CD4-positive, alpha-beta T cell (primary cell): Measurements from ENCODE around the gene DOCK6. TPM values are rescaled to one million over a fixed set of nuclear protein-coding genes. Genes with fewer than 3 reads are reported as not detected.

Experiments
- ATAC-seq: fragments of 200-7000 bp; cut with Tn5 transposase; one replicate; pipeline ENCODE4 v1.10.0; 2022; ENCODE audit warnings: mild to moderate bottlenecking; ENCODE audit not compliant: poor library complexity
- CTCF ChIA-PET: fragments of 350-600 bp; sonication (Branson Sonifier 250); formaldehyde crosslinking; loops from one replicate; lab custom pipeline; 2021; ENCODE audit warnings: antibody characterized with exemption, inconsistent platforms; lab: Charles Lee
- POLR2A ChIA-PET: fragments of 350-600 bp; sonication (Branson Sonifier 250); formaldehyde crosslinking; loops from one replicate; lab custom pipeline; 2021; ENCODE audit warnings: antibody characterized with exemption, inconsistent platforms; lab: Charles Lee
- DNase-seq, 14 experiments: peaks; one replicate each; pipeline ENCODE4 v3.0.0-alpha.2; 2013 to 2020; ENCODE audit warnings: mixed read lengths in 2 of 14
- H3K27ac ChIP-seq, 2 donors: one replicate each; pipeline versions ENCODE4 v1.5.1 to v1.7.0; 2013; ENCODE audit warnings: low read length in 2 of 2, low read depth in 1 of 2, mild to moderate bottlenecking in 1 of 2
- H3K27me3 ChIP-seq, 2 experiments: 1 replicate in 1 of 2; 2 replicates in 1 of 2; pipeline versions ENCODE4 v1.6.1 to v1.7.0; 2013; ENCODE audit warnings: low read length in 2 of 2, control low read depth in 1 of 2, mild to moderate bottlenecking in 1 of 2, moderate library complexity in 1 of 2; ENCODE audit not compliant: insufficient read depth in 2 of 2, control insufficient read depth in 1 of 2
- H3K36me3 ChIP-seq: one replicate; pipeline ENCODE4 v1.6.1; 2013; ENCODE audit warnings: low read length, control low read depth; ENCODE audit not compliant: insufficient read depth
- H3K4me1 ChIP-seq: one replicate; pipeline ENCODE4 v1.6.1; 2013; ENCODE audit warnings: low read length, control low read depth; ENCODE audit not compliant: insufficient read depth
- H3K4me3 ChIP-seq: one replicate; pipeline ENCODE4 v1.5.1; 2013; ENCODE audit warnings: mild to moderate bottlenecking, low read length, moderate library complexity
- H3K9me3 ChIP-seq, 2 experiments: 1 replicate in 1 of 2; 2 replicates in 1 of 2; pipeline versions ENCODE4 v1.6.1 to v1.7.0; 2013; ENCODE audit warnings: low read length in 2 of 2, mild to moderate bottlenecking in 2 of 2, control low read depth in 1 of 2, moderate library complexity in 1 of 2; ENCODE audit not compliant: control insufficient read depth in 1 of 2, insufficient read depth in 1 of 2
- H3K27ac Mint-ChIP-seq: one replicate; pipeline ENCODE4 v1.8.0; 2020; ENCODE audit warnings: mixed read lengths
- H3K27me3 Mint-ChIP-seq: one replicate; pipeline ENCODE4 v1.8.0; 2021; ENCODE audit warnings: mixed read lengths
- H3K36me3 Mint-ChIP-seq: one replicate; pipeline ENCODE4 v1.8.0; 2021; ENCODE audit warnings: low read depth, mixed read lengths
- H3K4me1 Mint-ChIP-seq: one replicate; pipeline ENCODE4 v1.8.0; 2021; ENCODE audit warnings: low read depth, mixed read lengths
- H3K4me3 Mint-ChIP-seq: one replicate; pipeline ENCODE4 v1.8.0; 2020; ENCODE audit warnings: mild to moderate bottlenecking, mixed read lengths
- H3K9me3 Mint-ChIP-seq: one replicate; pipeline ENCODE4 v1.8.0; 2020; ENCODE audit warnings: mixed read lengths
- CTCF ChIP-seq: fragments of 200-600 bp; IDR thresholded peaks from one replicate; pipeline ENCODE4 v1.8.0; 2022; ENCODE audit warnings: antibody characterized with exemption, mild to moderate bottlenecking
- intact Hi-C, 2 experiments: fragments of 100-400 bp; cut with DNase I in 1 of 2; cut with micrococcal nuclease in 1 of 2; formaldehyde crosslinking; loops; one replicate each; pipeline versions ENCODE4 v1.15.1 to v1.9.0; 2023 to 2025; cut with DNase I, micrococcal nuclease
- total RNA-seq, 174 experiments: library from RNA in 2 of 174; stranded (reverse) in 2 of 174; gene quantifications; one replicate each; pipeline ENCODE4 v1.2.3 and lab custom pipeline; 2021 to 2026

Gene DOCK6
- total RNA-seq, 2 experiments from 2014 or later = 0.14 to 0.38 TPM

GRCh38 chr19:11288349-11288748 lies 26.0 kb upstream of the DOCK6 start:
- no peaks in the 10 kb centered on the region for H3K36me3 ChIP-seq
- DNase-seq (peak in 1 of 14 experiments; percentile 23), ATAC-seq (no peak)
- no peak overlapping the region for H3K4me3 ChIP-seq
- Mint-ChIP-seq H3K27ac (no peak overlapping the region), H3K27me3 (peaks cover 52% of the 10 kb centered on the region), H3K9me3 (no peaks in the 10 kb centered on the region), H3K4me3 (no peak overlapping the region), H3K4me1 (peaks cover under 1% of the 10 kb centered on the region), H3K36me3 (no peaks in the 10 kb centered on the region)
- peaks cover 22 to 33% of the 10 kb centered on the region in 2 experiments for H3K27me3 ChIP-seq
- TF ChIP-seq CTCF = no peak
- POLR2A ChIA-PET = no interaction called here
- intact Hi-C loops = no loop called here
- CTCF ChIA-PET = interaction anchor here (1.8 kb wide), 1 partner anchor 194 kb away, joined by 5 read pairs; no protein-coding TSS in a partner anchor
- H3K27ac ChIP-seq = no peak overlapping the region
- no peaks in the 10 kb centered on the region for H3K9me3 ChIP-seq
- peaks cover 3% of the 10 kb centered on the region for H3K4me1 ChIP-seq

DNA sequence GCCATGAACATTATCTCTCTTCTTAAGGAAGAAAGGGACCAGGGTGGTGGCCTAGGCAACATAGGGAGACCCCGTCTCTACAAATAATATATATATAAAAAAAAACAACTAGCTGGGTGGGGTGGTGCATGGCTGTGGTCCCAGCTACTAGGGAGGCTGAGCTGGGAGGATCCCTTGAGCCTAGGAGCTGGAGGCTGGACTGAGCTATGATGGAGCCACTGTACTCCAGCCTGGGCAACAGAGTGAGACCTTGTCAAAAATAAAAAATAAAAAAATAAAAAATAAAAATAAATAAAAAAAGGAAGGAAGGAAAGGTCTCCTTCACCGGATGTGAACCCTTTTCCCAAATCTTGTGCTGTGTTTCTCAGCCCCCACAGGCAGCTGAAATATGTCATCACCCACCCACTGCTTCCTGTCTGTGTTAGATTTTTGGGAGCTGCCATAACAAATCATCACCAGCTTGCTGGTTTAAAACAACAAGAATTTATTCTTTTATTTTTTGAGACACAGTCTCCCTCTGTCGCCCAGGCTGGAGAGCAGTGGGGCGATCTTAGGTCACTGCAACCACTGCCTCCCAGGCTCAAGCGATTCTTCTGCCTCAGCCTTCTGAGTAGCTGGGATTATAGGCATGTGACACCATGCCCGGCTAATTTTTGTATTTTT lies 24.1 kb upstream of the DOCK6 start:
- Mint-ChIP-seq H3K9me3 (no peaks in the 10 kb centered on the region), H3K27me3 (peaks cover 57% of the 10 kb centered on the region), H3K4me3 (no peak overlapping the region), H3K4me1 (peaks cover 4% of the 10 kb centered on the region), H3K36me3 (no peaks in the 10 kb centered on the region), H3K27ac (no peak overlapping the region)
- ChIA-PET CTCF (no interaction called here), POLR2A (no interaction called here)
- intact Hi-C loops = no loop called here
- Histone ChIP-seq H3K27ac (no peak overlapping the region), H3K27me3 (peaks cover 22 to 32% of the 10 kb centered on the region in 2 experiments), H3K4me3 (no peak overlapping the region), H3K36me3 (no peaks in the 10 kb centered on the region), H3K4me1 (no peaks in the 10 kb centered on the region), H3K9me3 (peaks cover 0 to 4% of the 10 kb centered on the region in 2 experiments)
- TF ChIP-seq CTCF = no peak
- DNase-seq = no peak
- ATAC-seq = no peak

- Histone ChIP-seq H3K27ac (no peak overlapping the region), H3K9me3 (peaks cover 4 to 16% of the 10 kb centered on the region in 2 experiments), H3K4me1 (peaks cover 13% of the 10 kb centered on the region), H3K36me3 (no peaks in the 10 kb centered on the region), H3K4me3 (no peak overlapping the region), H3K27me3 (peaks cover 22 to 25% of the 10 kb centered on the region in 2 experiments)
- intact Hi-C loops = no loop called here
- H3K27ac Mint-ChIP-seq = no peak overlapping the region
- ChIA-PET POLR2A (no interaction called here), CTCF (no interaction called here)
- ATAC-seq (no peak), DNase-seq (no peak)
- peaks cover 58% of the 10 kb centered on the region for H3K27me3 Mint-ChIP-seq
- H3K4me1 Mint-ChIP-seq = peaks cover 12% of the 10 kb centered on the region
- no peaks in the 10 kb centered on the region for H3K9me3 Mint-ChIP-seq
- H3K36me3 Mint-ChIP-seq = no peaks in the 10 kb centered on the region
- H3K4me3 Mint-ChIP-seq = no peak overlapping the region
- TF ChIP-seq CTCF = no peak
These were observed 22.2 kb upstream of the DOCK6 start for GRCh38 chr19:11284515-11284914.
